ENCODE results near the gene CCDC169.

The CCDC169 gene

DNA sequence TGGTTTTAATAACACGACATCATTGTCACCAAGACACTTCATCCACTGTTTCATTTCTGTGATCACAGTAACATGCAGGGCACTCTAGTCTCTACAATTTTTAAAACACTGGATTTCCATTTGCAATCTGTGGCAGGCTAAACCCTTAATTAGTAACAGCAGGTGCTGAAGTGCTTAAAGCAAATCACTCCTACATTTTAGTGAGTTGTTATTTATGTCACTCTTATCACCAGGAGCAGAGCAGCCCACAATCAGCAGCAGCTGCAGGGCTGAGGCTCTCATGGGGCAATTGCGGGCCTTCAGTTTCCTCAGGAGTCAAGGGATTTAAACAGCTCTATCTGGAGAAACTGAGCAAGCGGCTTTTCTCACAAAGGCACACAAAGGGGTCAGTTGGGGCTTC is 84.8 kb downstream of the CCDC169 start:
- Histone ChIP-seq H3K36me3 (ENCODE audit: control insufficient read depth in 2 of 2, insufficient read depth in 1 of 2, low read length in 2 of 2) (no peaks in the 10 kb centered on the region), H3K4me3 (ENCODE audit: low read depth, low read length) (no peak overlapping the region), H3K9me3 (ENCODE audit: control insufficient read depth, insufficient read depth, low read depth, low read length) (no peaks in the 10 kb centered on the region), H3K27ac (ENCODE audit: extremely low read depth, low read depth, low read length) (no peak overlapping the region), H3K4me1 (ENCODE audit: control insufficient read depth, insufficient read depth, low read length) (no peaks in the 10 kb centered on the region)
- ChIA-PET POLR2A (no interaction called here), CTCF (no interaction called here)
- TF ChIP-seq ZNF211 (tag by site-specific recombination; IDR thresholded peaks at IDR 0.05; ENCODE audit: low read depth) (no peak), KLF16 (tag by site-specific recombination; IDR thresholded peaks at IDR 0.05) (no peak), SP3 (tag by site-specific recombination; IDR thresholded peaks at IDR 0.05) (no peak), WT1 (tag by site-specific recombination; IDR thresholded peaks at IDR 0.05) (0 out of 2 replicates have a peak, but pooled peaks have one; percentile 24), ZNF514 (tag by site-specific recombination; IDR thresholded peaks at IDR 0.05) (no peak), ZNF350 (tag by site-specific recombination; IDR thresholded peaks at IDR 0.05) (no peak), ZIC2 (tag by site-specific recombination; IDR thresholded peaks at IDR 0.05) (peak; percentile 54; the same call in 1 of the 2 replicates), ZNF302 (tag by site-specific recombination; IDR thresholded peaks at IDR 0.05; ENCODE audit: low read depth) (no peak), ZNF19 (tag by site-specific recombination; IDR thresholded peaks at IDR 0.05; ENCODE audit: low read depth) (no peak), ZNF521 (tag by site-specific recombination; IDR thresholded peaks at IDR 0.05) (no peak), ZNF155 (tag by site-specific recombination; IDR thresholded peaks at IDR 0.05) (no peak), BCL11A (tag by site-specific recombination; IDR thresholded peaks at IDR 0.05; ENCODE audit: low read depth) (no peak), SP7 (tag by site-specific recombination; IDR thresholded peaks at IDR 0.05) (peak; percentile 80)
- TF ChIP-seq, protein P1, sequence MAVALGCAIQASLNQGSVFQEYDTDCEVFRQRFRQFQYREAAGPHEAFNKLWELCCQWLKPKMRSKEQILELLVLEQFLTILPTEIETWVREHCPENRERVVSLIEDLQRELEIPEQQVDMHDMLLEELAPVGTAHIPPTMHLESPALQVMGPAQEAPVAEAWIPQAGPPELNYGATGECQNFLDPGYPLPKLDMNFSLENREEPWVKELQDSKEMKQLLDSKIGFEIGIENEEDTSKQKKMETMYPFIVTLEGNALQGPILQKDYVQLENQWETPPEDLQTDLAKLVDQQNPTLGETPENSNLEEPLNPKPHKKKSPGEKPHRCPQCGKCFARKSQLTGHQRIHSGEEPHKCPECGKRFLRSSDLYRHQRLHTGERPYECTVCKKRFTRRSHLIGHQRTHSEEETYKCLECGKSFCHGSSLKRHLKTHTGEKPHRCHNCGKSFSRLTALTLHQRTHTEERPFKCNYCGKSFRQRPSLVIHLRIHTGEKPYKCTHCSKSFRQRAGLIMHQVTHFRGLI (tag by site-specific recombination; IDR thresholded peaks at IDR 0.05), result no peak
- TF ChIP-seq, protein P2, sequence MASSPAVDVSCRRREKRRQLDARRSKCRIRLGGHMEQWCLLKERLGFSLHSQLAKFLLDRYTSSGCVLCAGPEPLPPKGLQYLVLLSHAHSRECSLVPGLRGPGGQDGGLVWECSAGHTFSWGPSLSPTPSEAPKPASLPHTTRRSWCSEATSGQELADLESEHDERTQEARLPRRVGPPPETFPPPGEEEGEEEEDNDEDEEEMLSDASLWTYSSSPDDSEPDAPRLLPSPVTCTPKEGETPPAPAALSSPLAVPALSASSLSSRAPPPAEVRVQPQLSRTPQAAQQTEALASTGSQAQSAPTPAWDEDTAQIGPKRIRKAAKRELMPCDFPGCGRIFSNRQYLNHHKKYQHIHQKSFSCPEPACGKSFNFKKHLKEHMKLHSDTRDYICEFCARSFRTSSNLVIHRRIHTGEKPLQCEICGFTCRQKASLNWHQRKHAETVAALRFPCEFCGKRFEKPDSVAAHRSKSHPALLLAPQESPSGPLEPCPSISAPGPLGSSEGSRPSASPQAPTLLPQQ (tag by site-specific recombination; IDR thresholded peaks at IDR 0.05), result no peak

DNA sequence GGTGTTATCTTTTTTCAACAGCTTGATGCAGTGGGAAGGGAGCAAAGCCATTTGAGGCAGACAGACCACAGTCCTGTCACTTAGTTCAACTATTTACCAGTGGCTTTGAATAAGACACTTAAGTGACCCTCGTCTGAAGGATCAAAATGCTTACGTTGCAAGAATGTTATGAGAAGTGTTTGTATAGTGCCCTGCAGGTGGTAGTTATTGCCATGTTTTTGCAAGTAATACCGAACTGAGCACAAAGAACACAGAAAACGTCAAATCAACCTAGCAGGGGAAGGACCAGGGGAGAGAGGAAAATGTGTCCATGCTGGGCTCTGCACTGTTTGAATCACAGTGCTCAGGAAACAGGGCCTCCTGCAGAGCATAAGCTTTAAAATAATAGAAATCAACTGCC is 86.0 kb downstream of the CCDC169 start:
- TF ChIP-seq TRIM28 (IDR thresholded peaks at IDR 0.05; ENCODE audit: borderline replicate concordance, low read length) (0 out of 2 replicates have a peak, but pooled peaks have one; percentile 26), KLF16 (tag by site-specific recombination; IDR thresholded peaks at IDR 0.05) (no peak), GLIS1 (tag by site-specific recombination; IDR thresholded peaks at IDR 0.05) (peak; percentile 35; the same call in 1 of the 2 replicates), ZNF837 (tag by site-specific recombination; IDR thresholded peaks at IDR 0.05) (no peak), ZNF768 (tag by site-specific recombination; IDR thresholded peaks at IDR 0.05) (no peak), ZNF10 (tag by site-specific recombination; IDR thresholded peaks at IDR 0.05) (no peak), ZIC2 (tag by site-specific recombination; IDR thresholded peaks at IDR 0.05) (peak; percentile 89), ZNF202 (tag by site-specific recombination; IDR thresholded peaks at IDR 0.05; ENCODE audit: borderline replicate concordance) (no peak)
- TF ChIP-seq, protein P3, sequence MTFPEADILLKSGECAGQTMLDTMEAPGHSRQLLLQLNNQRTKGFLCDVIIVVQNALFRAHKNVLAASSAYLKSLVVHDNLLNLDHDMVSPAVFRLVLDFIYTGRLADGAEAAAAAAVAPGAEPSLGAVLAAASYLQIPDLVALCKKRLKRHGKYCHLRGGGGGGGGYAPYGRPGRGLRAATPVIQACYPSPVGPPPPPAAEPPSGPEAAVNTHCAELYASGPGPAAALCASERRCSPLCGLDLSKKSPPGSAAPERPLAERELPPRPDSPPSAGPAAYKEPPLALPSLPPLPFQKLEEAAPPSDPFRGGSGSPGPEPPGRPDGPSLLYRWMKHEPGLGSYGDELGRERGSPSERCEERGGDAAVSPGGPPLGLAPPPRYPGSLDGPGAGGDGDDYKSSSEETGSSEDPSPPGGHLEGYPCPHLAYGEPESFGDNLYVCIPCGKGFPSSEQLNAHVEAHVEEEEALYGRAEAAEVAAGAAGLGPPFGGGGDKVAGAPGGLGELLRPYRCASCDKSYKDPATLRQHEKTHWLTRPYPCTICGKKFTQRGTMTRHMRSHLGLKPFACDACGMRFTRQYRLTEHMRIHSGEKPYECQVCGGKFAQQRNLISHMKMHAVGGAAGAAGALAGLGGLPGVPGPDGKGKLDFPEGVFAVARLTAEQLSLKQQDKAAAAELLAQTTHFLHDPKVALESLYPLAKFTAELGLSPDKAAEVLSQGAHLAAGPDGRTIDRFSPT (tag by site-specific recombination; IDR thresholded peaks at IDR 0.05), result no peak
- H3K27ac ChIP-seq (ENCODE audit: extremely low read depth, low read depth, low read length), result no peak overlapping the region
- ChIA-PET POLR2A (no interaction called here), CTCF (no interaction called here)
- no peak overlapping the region for H3K4me3 ChIP-seq (ENCODE audit: low read depth, low read length)
- H3K9me3 ChIP-seq (ENCODE audit: control insufficient read depth, insufficient read depth, low read depth, low read length), result no peaks in the 10 kb centered on the region
- H3K4me1 ChIP-seq (ENCODE audit: control insufficient read depth, insufficient read depth, low read length), result no peaks in the 10 kb centered on the region
- no peaks in the 10 kb centered on the region for H3K36me3 ChIP-seq (ENCODE audit: control insufficient read depth in 2 of 2, insufficient read depth in 1 of 2, low read length in 2 of 2)
